NCI-H748 (cell line): ENCODE data around the gene ORAI2.
"Not testable (repeated sequence)": the region's sequence is repeated elsewhere in the genome, so short reads cannot be mapped to it uniquely, and the experiment has no call there.

Source experiments
- DNase-seq: peaks from one replicate; lab custom pipeline; 2025; ENCODE audit not compliant: unreplicated experiment; lab: John Stamatoyannopoulos, UW

ORAI2 gene

DNA sequence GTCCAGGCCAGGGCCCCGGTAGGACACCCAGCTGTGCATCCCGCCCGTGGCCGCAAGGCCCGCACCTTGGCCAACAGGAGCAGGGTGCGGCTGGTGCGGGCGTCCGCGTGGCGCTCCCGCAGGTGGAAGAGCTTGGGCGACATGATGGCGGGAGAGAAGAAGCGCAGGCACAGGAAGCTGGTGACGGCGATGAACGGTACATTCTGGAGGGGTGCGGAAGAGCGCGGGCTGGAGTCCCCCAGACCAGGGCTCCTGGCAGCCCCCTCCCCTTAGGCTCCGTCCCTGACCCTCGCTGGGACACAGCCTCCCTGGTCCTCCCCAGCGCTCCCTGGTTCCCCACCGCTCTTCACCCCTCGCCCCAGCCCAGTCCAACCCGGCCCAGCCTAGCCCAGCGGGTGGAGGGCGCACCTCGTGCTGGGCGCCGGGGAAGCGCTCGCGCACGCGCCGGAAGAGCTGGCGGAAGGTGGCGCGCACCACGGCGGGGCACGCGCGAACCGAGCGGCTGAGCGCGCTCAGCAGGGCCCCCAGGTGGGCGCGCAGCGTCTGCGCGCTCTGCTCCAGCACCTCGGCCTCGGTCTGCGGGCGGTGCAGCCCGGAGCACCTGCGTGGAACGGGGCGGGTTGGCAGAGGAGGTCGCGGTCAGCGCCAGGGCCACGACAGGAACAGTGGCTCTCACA, 61.2 kb downstream of the ORAI2 start:
- not testable (repeated sequence) for DNase-seq

DNA sequence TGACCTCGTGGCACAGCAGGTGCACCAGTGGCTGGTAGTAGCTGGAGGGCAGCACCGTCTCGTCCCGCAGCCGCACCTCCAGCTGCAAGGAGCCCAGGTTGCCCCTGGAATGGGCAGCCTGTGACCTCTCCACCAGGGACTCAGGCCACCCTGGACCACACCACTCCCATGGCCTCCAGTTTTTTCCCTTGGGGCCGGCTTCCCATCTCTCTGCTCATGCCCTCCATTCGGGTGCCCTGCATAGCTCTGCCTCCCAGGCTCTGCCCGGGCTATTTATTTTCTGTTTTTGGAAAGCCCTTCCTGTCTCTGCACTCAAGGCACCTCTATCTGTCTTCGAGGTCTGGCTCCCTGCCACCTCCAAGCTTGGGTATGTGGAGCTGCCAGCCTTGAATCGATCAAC, 63.5 kb downstream of the ORAI2 start:
- DNase-seq = not testable (repeated sequence)

DNA sequence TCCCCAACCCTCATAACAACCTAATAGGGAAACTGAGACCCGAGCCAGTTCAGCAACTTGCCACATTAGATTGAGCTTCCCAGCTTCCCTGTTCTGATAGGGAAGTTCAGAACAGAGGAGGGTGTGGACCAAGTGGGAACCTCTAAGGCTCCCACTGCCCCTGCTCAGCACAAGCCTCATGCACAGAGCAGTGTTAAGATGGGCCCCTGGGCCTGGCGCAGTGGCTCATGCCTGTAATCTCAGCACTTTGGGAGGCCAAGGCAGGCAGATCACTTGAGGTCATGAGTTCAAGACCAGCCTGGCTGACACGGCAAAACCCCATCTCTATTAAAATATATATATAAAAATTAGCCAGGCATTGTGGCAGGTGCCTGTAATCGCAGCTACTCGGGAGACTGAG, 63.9 kb downstream of the ORAI2 start:
- not testable (repeated sequence) for DNase-seq

DNA sequence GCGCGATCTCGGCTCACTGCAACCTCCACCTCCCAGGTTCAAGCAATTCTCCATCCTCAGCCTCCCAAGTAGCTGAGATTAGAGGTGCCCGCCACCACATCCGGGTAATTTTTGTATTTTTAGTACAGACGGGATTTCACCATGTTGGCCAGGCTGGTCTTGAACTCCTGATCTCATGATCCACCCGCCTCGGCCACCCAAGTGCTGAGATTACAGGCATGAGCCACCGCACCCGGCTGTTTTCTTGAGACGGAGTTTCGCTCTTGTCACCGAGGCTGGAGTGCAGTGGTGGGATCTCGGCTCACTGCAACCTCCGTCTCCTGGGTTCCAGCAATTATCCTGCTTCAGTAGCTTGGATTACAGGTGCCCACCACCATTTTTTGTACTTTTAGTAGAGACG, 64.9 kb downstream of the ORAI2 start:
- DNase-seq = not testable (repeated sequence)

DNA sequence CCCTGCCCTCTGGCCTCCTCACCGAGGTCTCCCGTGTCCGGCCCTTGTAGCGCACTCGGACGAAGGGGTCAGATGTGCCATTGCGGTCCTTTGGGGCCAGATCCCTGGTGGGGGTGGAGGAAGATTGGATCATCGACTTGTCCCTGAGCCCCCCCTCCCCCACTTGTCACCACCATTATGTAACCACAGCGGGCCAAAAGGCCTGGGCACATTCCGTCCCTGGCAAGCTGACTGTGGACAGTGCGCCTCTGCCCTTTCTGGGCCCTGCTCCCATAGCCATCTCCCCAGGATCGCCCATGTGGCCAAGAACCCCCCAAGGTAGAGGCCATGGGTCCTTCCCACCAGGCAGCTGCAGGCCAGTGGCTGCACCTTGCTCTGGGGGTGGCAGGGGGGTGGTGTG, 69.8 kb downstream of the ORAI2 start:
- DNase-seq = not testable (repeated sequence)

DNA sequence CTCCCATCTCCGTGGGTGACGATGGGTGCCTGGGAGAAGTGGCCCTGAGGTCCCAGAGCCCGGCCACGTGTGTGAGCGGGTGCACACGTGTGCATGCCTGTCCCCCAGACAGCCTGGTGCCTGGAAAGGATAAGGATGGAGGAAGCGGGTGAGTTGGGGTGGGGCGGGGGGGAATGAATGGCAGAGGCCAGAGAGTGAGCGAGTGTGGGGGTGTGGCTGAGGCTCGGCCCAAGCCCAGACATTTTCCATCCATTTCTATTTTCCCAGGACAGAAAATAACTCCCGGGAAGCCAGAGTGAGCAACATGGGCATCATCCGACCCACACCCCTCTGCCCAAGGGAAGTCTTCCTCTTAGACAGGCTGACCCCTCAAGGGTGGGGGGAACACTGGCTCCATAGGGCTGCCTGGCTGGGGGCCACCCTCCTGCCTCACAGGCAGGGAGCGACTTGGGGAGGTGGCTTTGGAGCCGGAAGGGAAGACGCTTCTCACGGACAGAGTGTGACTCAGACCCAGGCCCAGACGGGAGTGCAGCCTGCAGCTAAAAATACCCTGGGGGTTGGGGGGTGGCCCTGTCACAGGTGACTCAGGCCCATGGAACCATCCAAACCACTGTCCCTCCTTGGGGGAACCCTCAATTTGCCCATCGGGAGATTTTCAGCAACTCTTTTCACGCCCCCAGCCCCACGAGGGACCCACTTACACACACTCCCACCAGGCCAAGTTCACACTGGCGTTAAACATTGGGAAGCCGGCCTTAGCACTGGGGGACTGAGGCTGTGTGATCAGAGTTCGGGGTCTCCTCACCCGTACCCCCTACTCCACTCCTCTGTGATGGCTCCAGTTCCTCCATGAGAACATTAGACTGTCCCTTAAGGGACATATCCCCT, 72.2 kb downstream of the ORAI2 start:
- not testable (repeated sequence) for DNase-seq
